GM21825 (cell line): ENCODE measurements around the gene LRRC3B.

Experiments used
- ATAC-seq: cut with Tn5 transposase; IDR thresholded peaks from one replicate; pipeline ENCODE4 v1.9.1; 2021; ENCODE audit warnings: mild to moderate bottlenecking, moderate library complexity; ENCODE audit not compliant: unreplicated experiment

Gene LRRC3B

DNA sequence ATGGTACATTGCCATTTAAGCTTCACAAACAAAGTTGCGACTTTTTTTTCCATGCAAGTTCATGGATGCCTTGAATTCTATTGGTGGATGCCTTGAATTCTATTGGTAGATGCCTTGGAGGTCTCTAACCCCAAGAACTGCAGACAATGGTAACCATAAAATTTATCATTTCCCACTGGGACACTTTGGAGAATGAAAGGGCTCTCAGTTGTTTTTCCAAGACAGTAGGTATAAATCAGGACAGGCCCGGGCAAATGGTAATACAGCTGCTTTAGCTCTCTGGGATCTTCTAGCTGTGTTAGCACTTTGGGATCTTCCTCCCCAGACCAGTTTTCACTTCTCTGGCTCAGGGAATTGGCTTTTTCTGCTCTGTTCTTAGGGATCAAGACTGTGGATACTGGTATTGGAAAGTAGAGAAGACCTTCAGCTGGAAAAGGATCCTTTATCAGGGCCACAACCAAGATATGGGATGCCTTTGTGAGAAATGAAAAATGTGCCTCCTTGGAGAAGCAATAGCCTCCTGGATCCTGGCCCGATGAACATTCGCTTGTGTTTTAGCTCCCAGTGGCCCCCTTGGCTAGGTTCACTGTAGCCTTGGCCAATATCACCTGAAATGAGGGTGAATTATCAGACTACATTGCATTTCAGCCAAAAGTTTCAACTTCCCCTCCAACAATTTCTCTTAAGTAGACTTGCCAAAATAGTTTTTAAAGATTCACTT lies 8.3 kb downstream of the LRRC3B start:
- ATAC-seq = no peak

DNA sequence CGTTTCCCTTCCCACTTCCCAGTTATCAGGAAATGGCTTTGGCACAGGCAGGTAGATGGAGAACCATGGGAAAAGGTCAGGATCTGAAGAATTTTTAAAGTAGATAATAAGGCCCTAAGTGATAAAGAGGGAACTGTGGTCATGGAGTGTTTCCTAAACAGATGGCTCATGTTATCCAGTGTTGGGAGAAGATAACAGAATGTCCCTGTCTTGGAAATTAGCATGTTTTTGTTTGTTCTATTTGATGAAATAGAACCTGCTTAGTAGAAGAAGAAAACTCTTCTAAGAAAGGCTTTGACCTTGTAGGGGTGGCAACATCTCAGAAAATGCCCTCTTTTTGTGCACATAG lies 8.8 kb downstream of the LRRC3B start:
- ATAC-seq = no peak

DNA sequence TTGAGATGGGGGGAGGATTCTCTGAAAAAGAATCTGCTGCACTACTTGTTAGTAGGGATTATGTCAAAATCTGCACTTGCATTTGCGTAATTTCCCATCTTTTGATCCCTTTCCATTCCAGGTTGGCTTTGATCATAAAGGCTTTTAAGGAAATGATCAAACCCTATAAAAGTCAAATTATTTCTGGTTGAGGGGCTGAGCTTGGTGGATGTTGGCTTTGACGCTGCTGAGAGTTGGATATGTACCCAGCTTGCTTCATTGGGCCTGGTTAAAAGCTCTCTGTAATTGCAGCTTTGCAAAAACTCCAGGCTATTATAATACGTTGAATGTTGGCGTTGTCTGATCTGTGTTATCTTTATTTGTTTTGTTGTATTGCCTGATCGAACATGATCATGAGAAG lies 12.0 kb downstream of the LRRC3B start:
- ATAC-seq = no peak

DNA sequence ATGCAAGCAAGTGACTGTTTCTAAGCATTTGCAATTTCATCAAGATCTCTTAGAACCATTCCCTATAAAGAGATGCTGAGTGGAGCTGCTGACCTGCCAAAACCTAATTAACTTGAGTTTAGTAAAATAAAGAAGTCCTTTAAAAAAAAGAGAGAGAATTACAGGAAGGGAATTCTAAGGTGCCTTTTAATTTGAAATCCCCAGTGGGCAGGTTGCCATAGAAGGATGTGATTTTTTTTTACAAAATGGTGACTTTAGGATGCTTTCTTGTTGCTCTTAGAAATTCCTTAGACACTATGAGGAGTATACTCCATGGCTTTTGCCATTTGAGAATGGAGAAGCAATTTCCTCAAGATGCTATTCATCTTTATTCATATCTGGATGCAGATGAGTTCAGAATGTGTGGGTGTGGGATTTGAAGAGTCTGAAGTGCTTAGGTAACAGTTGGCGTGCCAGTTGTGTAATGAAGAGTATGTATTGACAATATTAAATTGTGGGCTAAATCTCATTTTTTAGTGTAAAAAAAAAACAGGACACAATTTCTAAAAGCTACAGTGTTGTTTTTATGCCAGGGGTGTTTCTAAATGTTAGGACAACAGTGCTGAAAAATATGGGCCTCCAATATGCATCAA lies 13.6 kb downstream of the LRRC3B start:
- no peak for ATAC-seq

DNA sequence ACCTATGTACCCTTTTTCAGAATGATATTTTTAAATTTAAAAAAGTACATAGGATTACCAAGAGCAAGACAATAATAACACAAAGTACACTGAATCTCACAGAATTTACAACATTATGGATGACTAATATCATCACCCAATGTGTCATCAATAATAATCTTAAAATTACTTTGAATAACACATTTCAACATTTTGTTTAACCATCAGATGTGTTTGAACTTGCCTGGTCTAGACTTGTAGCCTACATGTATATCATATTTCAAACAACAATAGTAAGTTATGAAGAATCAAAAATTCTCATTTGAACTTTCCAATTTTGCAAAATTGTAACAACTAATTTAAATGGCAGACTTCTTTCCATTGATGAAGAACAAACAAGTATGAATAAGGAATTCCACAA lies 15.1 kb downstream of the LRRC3B start:
- ATAC-seq = no peak

DNA sequence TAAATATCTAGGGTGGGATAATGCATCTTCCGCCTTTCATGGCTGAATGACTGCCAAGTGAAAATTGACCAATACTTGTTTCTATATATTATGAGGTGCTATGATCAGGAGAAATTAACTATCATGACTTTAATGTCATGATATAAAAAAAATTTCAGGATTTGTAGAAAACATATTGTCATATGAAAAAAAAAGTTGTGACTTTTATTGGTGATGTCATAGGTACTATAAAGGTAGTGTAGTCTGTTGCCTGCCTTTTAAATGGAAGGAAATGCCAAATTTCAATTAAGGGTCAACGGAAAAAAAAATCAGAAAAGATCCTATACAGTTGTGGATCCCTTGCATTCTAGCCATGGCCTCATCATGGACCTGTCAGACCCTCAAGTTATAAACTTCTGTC lies 15.5 kb downstream of the LRRC3B start:
- ATAC-seq = no peak

DNA sequence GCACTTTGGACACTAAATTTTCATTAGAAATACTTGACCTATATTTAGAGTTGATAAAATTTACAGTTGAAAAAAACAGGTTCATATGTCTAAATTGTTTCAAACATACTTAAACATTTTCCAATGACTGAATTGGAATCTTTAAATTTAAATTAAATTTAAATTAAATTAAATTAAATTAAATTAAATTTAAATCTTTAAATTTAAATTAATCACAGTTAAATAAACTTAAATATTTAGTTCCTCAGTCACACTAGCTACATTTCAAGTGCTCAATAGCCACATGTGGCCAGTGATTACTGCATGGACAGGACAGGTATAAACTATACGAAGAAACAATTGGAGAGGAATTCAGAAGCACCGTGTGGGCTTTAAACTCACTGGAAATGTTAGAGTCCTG lies 16.8 kb downstream of the LRRC3B start:
- ATAC-seq = no peak

DNA sequence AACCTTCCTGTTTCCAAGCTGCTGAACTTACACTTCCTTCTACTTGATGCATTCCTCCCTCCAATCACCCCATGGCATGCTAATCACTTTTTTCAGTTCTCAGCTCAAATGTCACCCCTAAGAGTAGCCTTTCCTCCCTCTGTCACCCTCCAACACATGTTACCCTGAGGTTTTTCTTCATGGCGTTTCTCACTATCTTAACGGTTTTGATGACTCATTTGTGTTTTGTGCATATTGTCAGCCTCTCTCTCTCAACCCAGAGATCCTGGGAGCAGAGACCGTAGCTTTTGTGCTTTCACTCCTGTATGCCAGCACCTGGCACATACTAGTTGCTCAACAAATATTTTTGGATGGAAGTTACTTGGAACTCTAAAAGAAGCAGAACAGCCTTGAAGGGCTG lies 24.5 kb downstream of the LRRC3B start:
- ATAC-seq = no peak

DNA sequence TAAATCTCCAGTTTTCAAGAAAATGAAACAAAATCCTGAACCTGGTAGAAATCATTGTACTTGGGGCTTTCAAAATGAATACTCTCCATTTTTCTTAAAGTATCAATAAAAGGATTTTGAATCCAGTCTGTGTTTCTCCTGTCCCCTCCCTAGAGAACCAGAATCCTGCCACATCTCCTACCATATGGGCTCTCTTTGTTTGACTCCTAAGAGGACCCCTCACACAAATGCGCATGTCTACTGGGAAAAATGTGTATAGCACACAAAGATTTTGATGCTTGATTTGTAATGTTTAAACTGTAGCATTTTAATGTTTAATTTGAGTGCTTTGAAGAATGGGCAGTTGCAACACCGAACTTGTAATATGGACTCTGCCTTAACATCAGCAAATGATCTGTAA lies 25.9 kb downstream of the LRRC3B start:
- no peak for ATAC-seq

GRCh38 chr3:26652164-26652563 lies 29.6 kb downstream of the LRRC3B start:
- ATAC-seq = no peak

DNA sequence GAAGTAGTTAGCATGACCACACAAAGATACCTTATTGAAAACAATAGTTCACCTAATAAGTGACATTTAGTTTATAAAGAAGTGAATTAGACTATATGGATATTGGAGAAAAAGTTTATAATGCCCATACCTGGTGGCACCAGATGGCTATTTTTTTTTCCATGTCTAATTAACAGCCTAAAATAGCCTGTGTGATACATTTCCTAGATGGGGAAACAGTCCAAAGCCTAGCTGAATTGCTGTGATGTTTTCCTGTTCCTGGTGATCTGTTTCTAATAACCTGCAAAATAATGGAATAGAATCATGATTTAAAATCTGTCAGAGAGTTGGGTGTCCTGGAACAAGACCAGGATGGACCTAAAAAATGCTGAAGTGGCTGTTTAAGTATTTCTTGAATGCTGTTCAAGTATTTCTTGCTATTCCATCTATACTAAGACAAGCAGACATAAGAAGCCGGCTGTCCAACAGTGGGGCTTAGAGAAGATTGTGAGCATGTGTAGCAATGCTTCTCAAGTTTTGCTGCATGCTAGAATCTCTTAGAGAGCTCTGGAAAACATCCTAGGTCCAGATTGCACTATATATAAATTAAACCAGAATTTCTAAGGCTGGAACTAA lies 31.3 kb downstream of the LRRC3B start:
- ATAC-seq = no peak

- ATAC-seq = no peak
Observed at GRCh38 chr3:26655231-26655630, 32.7 kb downstream of the LRRC3B start.

DNA sequence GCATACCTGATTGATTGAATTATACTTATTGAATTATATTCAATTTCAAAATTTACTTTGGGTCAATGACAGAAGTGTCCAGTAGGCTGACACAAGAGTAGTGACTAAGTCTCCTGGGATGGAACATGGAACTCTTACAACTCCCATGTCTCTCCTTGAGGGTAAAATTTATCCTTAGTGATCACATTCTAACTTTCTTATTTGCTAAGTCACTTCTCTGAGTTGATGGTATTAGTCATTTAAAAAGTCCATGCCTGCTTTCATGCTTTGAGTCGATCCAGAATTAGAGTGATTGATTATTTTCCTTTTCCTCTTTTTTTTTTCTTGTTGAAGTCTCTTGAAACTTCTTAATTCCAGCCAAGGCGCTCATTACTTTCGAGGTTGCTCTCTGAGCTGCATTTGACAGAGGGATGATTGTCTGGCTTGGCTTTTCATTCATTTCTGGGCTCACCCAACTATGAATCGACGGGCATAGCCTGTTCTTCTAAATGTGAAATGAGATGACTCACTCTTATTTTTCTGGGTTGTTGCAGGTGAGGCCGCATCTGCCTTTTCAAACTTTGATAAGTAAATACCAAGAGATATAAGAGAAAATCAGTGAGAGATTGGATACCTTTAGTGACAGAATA lies 34.9 kb downstream of the LRRC3B start:
- no peak for ATAC-seq

GRCh38 chr3:26668171-26668570 lies 45.6 kb downstream of the LRRC3B start:
- no peak for ATAC-seq

- ATAC-seq = no peak
Observed at GRCh38 chr3:26668696-26669095, 46.1 kb downstream of the LRRC3B start.

- no peak for ATAC-seq
Observed at GRCh38 chr3:26675336-26675735, 52.8 kb downstream of the LRRC3B start.

GRCh38 chr3:26681632-26682031 lies 59.1 kb downstream of the LRRC3B start:
- ATAC-seq = no peak

- ATAC-seq = no peak
Observed at GRCh38 chr3:26682406-26682805, 59.8 kb downstream of the LRRC3B start.

GRCh38 chr3:26683902-26684301 lies 61.3 kb downstream of the LRRC3B start:
- ATAC-seq = no peak

DNA sequence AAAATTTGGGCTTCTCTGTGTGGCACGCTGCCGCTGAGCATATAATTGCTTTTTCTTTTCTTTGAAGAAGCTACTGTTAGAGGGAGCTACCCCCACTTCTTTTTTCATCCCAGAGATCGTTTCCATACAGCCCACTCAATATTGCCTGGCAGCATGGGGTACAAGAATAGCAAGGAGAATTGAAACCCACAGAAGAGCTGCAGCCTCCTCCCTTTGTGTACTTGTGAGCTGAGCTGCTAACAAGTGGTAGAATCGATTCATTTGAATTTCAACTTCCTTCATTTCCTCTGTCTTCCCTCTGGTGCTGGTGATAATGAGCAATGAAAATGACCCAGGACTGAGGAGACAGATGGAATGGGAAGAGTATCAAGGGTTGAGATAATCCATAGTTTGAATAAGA lies 64.9 kb downstream of the LRRC3B start:
- no peak for ATAC-seq

DNA sequence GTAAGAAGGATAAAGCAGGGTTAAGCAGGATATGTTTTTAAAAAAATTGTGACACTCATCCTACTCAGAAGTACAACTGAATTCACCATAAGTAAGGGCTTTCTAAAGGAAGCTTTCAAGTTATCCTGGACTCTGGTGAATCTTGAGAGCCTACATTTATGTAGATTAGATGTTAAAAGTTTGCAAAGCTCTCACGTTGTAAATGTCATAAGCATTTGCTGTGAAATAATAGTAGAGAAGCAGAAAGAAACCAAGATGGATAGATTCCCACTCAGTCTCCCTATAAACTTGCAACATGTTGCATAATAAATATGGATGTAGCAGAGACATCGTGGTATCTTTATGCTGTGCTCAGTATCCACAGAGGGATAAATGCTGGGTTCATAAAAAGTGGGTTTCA lies 77.0 kb downstream of the LRRC3B start:
- ATAC-seq = no peak

DNA sequence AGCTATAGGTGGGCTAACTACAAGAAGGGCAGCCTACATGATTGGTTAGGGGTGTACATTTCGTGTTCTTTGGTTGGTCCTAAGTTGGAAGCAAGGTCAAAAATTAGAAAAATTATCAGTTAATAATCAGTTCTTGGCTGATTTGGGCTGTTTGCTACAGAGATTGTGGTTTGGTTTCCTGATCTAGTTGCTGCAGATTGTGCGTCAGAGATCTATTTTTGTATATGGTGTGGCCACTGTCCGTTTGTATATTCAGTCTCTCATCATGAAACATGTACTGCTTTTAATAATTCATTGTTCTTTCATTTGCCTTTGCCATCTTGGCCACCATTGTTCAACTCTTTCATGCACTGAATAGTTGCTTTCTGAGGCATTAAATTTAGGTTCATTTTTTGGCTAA lies 80.9 kb downstream of the LRRC3B start:
- ATAC-seq = no peak
